Measurements from ENCODE around the gene CARS1.

Gene CARS1

DNA sequence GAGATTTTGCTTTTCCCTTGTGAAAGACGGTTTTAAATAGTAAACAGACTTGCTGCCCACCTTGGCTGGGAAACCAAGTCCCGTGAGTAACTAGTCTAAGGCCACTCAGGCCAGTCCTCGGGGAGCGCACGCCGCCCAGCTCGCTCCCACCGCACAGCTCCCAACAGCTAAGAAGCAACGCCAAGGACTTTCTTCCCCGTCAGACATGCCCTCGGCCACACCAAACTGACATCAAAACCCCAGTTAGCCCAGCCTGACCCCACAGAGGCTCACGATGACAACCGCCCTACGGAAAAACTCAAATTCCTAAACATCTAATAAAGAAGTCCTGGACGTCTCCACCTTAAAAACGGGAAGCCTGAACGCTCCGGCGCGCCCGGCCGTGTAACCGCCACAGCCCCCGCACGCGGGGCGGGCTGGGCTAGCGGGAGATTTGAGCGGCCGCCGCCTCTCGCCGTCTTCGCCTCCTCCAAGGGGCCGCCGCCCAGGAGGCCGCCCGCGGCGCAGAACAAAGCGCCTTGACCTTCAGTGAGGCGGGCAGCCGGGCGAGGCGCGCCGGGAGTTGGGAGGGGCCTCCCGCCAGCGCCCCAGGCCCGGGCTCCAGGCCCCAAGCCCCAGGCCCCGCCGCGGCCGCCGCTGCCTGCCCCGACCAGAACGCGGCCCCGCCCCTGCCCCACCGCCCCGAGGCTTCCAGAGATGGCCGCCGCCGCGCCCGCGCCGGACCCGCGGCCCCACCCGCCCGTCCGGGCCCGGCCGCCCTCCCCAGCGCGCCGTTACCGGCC, 65.6 kb downstream of the CARS1 start:
- peak; percentile 75 for DNase-seq (ENCODE audit: low spot score)

DNA sequence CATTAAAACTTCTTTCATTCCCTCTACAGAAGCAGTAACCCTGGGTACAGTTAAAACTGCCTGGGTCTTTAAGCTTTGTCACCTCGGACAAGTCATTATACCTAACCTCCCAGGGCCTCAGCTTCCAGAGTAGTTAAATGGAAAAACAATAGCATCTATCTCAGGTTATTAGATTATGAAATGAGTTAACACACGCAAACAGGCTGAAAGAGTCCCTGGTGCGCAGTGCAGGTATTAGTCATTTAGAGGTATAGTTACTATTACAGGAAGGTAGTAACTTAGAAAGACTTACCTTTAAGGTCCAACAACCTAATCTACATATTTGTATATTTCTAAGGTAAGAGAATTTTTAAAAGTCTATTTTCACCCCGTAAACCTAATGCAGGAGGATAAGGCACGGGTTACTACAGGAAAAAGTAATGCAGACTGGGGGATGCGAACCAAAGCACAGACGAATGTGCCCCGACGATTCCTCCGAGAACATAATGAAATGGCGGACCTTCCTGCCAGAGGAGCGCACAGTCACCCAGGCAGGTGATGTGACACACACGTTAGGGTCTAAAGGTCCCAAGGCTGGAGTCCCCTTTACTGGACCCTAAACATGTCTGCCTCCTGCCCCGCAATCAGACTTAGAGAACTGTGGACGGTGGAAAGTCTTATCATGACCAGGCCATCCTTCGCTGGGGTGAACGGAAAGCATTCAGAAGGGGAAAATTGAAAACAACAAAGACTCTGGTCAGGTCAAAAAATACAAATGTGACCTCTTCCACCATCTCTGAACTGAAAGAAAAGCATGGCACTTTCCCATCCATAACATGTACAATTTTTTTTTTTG, 66.4 kb downstream of the CARS1 start:
- no peak for DNase-seq (ENCODE audit: low spot score)

DNA sequence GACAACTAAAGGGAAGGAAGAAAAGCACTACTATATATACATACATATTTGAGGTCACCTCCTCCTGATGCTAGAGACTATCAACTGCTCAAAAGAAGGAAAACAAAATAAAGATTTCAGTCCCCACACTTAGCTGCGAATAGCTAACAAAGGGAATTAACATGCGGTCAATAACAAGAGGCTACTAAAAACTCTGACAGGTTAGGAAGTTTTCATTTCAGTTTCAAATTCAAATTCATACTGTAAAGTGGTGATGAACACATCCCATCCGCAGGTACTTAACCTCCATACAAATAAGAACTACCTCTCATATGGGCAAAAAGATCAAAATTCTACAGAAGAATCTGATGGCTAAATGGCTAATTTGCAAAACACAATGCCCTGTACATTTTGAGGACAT, 67.7 kb downstream of the CARS1 start:
- DNase-seq (ENCODE audit: low spot score) = no peak

DNA sequence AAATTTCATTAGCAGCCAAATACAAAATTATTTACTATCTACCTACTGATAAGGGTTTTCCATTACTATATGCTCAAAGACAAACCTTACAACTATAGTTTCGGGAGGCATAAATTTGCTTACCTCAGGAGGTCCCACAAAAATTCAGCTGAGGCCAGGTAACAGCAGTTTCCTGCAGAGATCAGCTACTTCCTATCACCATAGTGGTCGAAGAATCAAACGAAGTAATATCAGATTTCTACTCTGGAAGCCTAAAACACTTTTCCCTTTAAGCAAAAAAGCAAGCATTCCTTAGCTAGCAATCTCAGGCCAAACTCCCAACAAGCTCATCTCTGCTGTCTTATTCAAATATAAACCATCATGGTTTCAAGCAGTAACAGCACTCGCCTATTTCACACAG, 68.2 kb downstream of the CARS1 start:
- no peak for DNase-seq (ENCODE audit: low spot score)

DNA sequence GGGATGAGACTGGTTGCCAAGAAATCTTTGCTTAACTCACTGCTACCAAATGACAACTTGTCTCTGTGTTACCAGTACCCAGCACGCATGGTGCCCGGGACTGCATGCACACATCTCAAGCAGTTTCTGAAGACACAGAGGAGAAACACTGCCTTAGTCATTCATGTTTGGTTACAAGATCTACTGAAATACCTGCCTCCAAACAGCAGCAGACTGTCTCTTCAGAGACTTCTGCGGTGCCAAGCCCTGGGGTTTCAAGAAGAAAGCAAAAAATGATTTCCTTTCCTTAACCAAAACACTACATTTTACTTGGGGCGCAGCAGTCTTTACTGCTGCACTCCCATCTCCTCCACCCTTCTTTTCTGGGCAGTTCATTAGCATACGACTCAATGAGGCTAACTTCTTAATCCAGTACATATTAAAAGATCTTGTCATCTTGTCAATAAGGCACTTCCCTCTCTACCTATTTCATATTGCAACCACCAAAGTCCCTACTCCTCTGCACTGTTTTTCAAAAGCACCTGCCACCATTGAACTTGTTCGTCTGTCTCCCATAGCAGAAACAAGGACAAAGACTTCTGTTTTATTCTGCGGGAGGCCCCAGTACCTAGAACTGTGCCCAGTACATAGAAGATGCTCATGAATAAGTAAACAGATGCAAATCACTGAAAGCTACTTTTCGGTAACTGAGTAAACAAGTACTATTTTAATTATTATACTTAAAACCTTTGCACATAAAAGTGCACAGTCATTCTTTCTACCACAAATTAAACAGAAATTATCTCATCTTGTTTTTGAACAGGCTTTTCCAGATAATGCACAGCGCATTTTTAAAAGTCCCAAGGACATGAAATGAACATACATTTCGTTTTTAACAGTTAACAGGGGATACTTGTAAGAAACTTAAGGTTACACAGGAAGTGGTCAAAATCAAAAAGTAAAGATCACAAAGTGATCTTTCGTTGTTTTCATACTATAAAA, 69.1 kb downstream of the CARS1 start:
- DNase-seq (ENCODE audit: low spot score) = no peak

DNA sequence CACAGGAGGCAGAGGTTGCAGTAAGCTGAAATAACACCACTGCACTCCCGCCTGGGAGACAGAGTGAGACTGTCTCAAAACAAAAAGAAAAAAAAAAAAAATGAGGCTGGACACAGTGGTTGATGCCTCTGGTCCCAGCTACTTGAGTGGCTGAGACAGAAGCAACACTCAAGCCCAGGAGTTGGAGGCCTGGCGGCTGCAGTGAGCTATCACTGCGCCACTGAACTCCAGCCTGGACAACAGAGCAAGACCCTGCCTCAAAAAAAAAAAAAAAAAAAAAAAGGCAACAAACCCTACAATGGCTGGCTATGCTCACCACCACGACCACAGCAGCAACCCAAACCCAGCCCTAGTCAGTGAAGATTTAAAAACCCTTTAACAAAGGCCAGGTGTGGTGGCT, 73.3 kb downstream of the CARS1 start:
- DNase-seq (ENCODE audit: low spot score) = no peak

DNA sequence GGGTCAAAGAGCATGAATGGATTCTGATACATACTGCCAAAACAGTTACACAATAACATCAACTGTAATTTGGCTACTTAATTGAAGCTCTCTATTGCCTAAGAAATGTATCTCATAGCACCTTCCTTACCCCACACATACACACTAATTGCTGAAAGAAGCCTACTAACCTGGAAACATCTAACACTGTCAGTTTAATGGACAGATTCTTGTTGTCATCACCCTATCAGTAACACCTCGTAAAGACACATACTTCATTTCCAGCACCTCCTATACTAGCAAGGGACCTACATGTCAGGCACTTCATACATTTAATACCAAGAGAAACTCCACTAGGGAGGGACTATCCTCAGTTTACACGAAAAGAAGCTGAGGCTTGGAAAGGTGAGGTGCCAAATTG, 75.0 kb downstream of the CARS1 start:
- DNase-seq (ENCODE audit: low spot score) = no peak

DNA sequence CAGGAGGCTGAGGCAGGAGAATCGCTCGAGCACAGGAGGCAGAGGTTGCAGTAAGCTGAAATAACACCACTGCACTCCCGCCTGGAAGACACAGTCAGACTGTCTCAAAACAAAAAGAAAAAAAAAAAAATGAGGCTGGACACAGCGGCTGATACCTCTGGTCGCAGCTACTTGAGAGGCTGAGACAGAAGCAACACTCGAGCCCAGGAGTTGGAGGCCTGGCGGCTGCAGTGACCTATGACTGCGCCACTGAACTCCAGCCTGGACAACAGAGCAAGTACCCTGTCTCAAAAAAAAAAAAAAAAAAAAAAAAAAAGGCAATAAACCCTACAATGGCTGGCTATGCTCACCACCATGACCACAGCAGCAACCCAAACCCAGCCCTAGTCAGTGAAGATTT, 76.1 kb downstream of the CARS1 start:
- no peak for DNase-seq (ENCODE audit: low spot score)

DNA sequence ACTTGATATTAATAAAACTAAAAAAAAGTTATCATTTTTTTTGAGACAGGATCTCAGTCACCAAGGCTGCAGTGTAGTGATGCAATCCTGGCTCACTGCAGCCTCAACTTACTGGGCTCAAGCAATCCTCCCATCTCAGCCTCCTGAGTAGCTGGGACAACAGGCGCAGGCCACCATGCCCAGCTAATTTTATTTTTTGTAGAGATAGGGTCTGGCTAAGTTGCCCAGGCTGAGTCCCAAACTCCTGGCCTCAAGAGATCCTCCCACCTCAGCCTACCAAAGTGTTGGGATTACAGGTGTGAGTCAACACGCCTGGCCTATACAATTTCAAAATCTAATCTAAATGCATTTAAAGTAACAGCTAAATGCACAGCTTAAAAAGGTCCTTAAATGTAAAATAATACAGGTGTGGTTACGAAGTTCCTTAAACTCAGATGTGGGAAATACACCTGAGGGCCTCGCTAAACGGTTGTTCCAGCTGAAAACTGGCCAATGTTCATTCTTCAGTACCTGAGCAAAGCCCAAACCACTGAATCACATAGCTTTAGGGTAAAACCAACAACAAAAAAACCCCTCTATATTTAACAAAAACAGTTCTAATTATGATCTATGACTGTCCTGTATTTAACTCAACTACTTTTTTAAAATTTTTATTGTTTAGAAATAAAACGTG, 76.9 kb downstream of the CARS1 start:
- DNase-seq (ENCODE audit: low spot score) = no peak

DNA sequence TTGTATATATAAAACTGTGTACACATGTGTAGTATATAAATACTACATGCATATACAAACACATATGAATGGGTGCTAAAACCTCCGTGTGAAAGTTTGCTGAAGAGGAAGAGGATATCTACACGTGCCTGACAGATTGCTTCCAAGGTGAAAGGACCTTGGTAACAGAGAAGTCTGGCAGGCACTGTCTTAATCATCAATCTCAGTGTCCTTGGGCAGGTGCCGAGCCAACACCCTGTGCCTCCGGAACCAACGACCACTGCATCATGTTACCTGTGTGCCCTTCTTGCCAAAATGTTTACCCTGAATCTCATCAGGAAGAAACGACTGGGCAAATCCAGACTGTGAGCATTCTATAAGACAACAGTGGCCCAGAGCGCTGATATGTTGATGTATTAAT, 80.1 kb downstream of the CARS1 start:
- no peak for DNase-seq (ENCODE audit: low spot score)

DNA sequence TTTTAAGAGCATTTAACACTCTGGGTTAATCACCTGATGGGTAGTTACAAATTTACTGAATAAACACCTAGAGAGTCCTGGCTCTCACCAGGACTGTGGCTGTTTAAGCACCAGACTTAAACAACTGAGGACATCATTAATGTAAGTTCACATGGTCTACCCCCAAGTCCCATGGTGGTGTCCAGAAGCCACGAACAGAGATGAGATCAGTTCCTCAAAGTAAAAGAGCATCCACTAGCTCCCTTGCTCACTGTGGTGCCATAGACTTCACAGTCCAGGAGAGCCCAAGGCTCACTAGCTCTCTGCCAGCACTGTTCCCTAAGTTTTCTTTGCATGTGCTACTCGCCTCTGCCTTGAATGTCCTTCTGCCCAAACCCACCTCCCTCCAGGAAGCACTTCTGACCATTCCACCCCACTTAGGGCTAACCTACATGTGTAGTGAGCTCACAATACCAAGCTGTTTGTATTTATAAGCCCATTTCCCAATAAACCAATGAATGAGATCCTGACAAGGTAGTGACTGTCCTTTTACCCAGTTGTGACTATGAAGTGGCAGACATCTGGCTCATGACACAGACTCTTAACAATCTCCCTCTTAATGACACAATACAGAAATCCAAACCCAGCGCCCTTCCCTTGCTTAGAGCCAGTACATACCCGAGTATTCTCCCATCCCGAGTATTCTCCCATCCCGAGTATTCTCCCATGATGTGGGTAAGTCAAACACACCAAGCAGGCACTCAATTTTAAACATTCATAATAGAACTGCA, 80.7 kb downstream of the CARS1 start:
- DNase-seq (ENCODE audit: low spot score) = no peak

DNA sequence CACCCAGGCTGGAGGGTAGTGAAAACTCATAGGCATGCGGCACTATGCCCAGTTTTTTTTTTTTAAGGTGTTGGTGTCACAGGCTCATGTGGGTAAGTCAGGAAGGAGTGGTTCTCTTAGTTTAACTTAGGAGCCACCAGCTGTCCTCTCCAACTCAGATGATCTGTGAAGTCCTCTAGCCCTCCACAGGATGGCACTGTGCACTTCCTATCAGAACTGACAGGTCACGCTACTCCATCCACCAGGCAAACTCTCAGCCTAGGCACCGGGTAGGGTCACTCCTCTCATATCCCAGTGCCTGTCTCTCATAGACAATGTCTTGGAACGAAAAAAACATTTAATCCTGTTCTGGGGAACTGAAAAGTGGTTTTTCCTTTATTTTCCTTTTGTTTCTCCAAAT, 81.6 kb downstream of the CARS1 start:
- no peak for DNase-seq (ENCODE audit: low spot score)

DNA sequence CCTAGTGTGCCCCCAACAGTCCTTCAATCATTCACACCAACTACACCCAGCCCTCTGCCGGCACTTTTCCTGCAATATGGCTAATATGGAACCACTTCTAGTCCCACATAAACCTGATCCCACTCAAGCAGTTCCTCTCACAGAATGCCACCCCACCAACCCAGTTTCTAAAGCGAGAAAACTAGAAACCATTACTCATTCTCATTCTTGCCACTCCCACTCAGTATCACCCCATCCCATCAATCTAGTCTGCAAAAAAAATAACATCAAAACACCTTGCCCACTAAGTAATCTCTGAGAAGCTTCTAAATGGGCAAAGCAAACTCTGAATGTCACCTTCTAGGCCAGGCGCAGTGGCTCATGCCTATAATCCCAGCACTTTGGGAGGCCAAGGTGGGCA, 83.0 kb downstream of the CARS1 start:
- no peak for DNase-seq (ENCODE audit: low spot score)

DNA sequence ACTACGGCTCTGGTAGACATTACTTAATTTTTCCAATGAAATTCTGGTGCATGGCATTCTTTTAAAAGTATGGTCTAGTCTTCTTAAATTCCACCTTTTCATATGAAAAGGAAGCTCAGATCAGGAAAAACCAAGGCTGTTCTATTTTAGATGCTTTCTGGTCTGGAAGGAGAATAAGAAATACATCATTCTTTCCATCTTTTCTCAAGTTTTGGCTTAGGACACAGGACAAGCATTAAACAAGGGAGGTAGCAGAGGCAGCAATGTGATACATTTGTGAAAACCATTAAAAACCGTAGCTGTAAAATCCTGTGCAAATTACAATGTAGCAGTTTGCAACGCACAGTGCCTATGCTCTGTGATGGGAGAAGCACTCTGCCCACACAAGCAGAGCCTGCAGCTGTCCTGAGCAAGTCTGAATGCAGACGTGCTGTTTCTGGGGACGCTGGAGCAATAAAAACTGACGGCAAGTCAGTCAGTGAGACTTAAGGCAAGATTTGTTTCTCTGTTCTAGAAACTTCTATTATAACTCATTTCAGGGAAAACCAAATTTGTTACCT, 88.8 kb downstream of the CARS1 start:
- no peak for DNase-seq (ENCODE audit: low spot score)

DNA sequence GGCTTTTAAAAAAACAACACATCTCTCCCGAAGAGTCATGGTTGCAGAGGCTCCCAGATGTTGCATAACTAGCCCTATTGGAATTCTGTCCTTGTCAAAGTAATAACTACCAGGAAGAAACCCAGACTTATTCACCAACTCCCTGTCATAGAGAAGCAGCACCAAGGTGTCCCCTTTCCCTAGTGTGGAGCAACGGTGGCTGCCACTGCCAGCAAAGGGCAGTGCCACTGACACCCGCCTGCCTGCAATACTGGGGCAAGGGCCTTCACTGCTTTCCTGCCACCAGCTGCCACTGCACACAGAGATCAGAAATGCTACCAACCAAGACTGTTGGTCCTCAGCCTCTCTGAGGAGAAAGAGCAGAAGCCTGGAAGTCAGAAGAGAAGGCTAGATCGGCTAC, 92.4 kb downstream of the CARS1 start:
- DNase-seq (ENCODE audit: low spot score) = no peak

DNA sequence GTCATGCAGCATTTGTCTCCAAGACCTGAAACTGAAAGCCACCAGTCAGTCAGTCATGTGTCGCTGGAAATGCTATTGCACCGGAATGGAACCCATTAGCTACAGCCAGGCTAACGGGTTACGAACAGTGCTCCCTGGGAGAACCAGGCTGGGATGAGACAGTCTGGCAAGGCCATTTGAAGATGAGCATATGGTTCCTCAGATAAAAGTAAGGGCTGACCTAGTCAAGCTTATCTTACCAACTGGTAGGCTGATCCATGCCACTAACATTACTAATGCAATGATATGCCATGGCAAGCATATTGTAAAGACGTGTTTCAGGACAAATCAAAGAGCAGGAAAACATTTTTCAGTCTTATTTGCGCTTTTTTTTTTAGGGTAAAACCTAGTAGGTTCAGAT, 93.5 kb downstream of the CARS1 start:
- no peak for DNase-seq (ENCODE audit: low spot score)

DNA sequence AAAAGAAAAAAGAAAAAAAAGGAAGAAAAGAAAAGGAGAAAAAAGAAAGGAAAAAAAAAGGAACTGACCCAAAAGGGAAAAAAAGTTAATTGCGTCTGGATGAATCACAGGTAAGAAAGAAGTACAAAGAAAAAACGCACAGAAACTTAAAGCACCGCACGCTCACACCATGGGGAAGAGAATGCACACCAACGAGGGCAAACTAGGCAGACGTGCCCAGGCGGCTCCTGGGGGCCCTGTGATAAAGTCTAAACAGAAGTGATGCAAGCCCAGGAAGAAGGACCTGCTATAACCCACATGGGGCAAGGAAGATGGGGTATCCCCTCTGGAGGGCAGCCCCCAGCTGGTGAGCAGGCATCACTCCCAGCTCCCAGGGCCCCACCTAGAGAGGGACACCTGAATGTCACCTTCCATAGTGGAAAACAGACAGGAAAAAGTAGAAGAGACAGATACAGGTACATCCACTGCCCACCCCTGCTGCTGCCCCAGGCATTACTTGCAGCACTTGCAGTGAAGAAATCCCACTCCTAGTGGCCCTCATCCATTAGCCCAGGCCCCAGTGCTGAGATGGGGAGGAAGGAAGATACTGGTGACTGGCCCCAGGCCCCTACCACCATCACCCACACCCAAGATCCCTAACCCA, 94.0 kb downstream of the CARS1 start:
- DNase-seq (ENCODE audit: low spot score) = no peak

DNA sequence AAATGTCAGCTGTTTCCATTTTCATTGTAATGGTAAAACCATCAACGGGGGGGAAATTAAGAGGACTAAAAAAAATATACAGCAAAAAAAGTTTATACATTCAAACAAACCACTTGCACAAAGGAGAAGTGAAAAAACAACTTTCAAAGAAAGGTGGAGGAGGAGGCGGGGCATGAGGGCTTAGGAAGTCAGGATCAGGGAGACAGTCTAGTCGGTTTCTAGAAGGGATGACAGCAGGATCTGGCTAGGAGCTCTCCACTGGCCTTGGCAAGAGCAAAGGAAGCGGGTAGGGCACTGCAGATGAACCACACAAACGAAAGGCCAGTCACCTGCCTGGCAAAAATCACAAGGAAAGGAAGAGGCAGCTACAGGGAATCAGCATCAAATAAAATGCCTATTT, 96.1 kb downstream of the CARS1 start:
- no peak for DNase-seq (ENCODE audit: low spot score)

DNA sequence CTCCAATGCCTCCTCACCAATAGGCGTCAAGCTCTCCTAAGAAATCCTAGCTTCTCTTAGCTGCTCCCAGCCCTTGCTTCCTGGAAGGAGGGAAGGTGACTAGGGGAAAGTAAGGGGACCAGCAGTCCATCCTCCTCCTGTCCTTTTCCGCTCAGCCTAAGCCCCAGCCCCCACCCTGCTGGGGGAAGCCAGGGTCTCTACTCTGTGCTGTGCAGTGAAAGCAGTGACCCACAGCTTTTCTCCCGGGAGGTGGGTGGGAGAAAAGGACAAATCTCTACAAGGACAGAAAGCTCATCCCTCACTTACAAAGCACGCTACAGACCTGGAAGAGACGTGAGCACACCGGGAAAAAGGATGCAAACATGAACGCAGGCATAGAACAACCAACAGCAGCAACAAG, 97.1 kb downstream of the CARS1 start:
- no peak for DNase-seq (ENCODE audit: low spot score)

DNA sequence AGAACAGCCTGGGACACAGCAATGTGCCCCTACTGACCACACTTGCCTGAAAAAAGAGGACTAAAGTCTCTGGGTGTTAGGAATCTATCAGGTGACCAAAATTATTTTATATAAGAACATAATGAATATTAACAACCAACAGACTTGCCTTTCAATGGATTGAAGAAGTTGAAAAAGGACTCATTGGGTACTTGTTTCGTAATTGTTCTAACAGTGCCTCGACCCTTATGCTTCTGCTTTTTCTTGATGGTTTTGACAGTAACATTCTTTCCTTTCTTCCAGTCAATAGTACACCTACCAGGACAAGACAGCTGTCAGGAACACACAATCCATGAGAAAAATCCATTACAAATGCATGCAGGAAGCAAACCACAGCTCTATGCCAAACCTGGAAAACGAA, 99.0 kb downstream of the CARS1 start:
- DNase-seq (ENCODE audit: low spot score) = no peak
